Ishikawa (cell line): ENCODE results near the gene CHAT.

Source experiments
- CEBPB ChIP-seq: IDR thresholded peaks from 2 replicates; pipeline ENCODE4 v1.6.1; 2012
- CREB1 ChIP-seq: IDR thresholded peaks from 2 replicates; pipeline ENCODE4 v1.6.1; 2012; ENCODE audit warnings: low read depth
- EGR1 ChIP-seq: IDR thresholded peaks from 2 replicates; pipeline ENCODE4 v1.6.1; 2012
- EP300 ChIP-seq: IDR thresholded peaks from 2 replicates; pipeline ENCODE4 v1.6.1; 2012; ENCODE audit warnings: borderline replicate concordance
- FOXM1 ChIP-seq: IDR thresholded peaks from 2 replicates; pipeline ENCODE4 v1.6.1; 2012; ENCODE audit warnings: low read depth, borderline replicate concordance
- MAX ChIP-seq: IDR thresholded peaks from 2 replicates; pipeline ENCODE4 v1.6.1; 2012
- NFIC ChIP-seq: IDR thresholded peaks from 2 replicates; pipeline ENCODE4 v1.6.1; 2012
- RAD21 ChIP-seq: IDR thresholded peaks from 2 replicates; pipeline ENCODE4 v1.6.1; 2012; ENCODE audit warnings: low read depth
- REST ChIP-seq: IDR thresholded peaks from 2 replicates; pipeline ENCODE4 v1.6.1; 2012; ENCODE audit warnings: low read depth, mild to moderate bottlenecking
- TAF1 ChIP-seq: IDR thresholded peaks from 2 replicates; pipeline ENCODE4 v1.6.1; 2012; ENCODE audit warnings: low read depth, mild to moderate bottlenecking
- TCF12 ChIP-seq: IDR thresholded peaks from 2 replicates; pipeline ENCODE4 v1.6.1; 2012; ENCODE audit warnings: low read depth
- TEAD4 ChIP-seq: IDR thresholded peaks from 2 replicates; pipeline ENCODE4 v1.6.1; 2012
- USF1 ChIP-seq: IDR thresholded peaks from 2 replicates; pipeline ENCODE4 v1.6.1; 2012
- YY1 ChIP-seq: IDR thresholded peaks from 2 replicates; pipeline ENCODE4 v1.6.1; 2012; ENCODE audit warnings: low read depth
- ZBTB7A ChIP-seq: IDR thresholded peaks from 2 replicates; pipeline ENCODE4 v1.6.1; 2012; ENCODE audit warnings: low read depth

Gene CHAT

DNA sequence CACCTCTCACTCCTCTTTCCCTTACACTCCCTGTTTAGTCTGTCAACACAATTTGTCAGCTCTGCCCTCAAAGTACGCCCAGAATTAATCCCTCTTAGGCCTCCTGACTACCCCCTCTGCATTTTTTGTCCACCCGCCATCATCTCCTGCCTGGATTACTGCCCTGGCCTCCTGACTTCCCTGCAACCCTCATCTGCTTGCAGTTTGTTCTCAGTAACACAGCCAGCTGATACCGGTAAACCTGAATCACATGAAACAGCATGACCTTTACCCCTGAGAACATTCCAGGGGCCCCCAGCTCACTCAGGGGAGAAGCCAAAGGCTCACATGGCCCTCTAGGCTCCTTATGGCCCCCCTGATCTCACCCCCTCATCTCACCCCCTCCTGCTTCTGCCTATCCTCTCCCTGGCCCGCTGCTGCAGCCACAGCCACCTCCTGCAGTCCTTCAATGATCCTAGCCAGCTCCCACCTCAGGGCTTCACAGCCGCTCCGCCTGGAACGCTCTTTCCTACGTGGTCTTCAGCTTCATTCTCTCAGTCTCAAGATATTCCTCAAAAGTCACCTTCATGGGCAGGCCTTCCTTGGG, 74.5 kb downstream of the CHAT start:
- TF ChIP-seq CREB1 (no peak), FOXM1 (no peak), RAD21 (no peak), EP300 (no peak), USF1 (no peak), TCF12 (no peak), EGR1 (no peak), MAX (no peak), YY1 (no peak), REST (no peak), CEBPB (no peak)

DNA sequence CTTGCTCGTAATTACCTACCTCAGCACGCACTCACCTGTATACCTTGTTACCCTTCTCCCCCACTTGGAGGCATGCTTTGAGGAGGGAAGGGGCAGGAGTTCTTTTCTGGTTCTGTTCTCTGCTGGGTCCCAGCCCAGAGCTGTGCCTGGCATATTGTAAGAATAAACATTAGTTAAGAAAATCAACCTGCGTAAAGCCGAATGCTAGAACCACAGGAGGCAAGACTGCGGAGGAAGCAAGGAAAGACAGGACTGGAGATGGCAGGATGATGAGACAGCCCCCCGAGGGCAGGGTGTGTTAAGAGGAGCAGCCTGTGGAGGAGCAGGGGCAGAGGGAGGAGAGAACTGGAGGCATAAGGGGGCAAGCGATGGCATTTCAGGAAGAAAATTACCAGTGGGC, 75.1 kb downstream of the CHAT start:
- no peak for TF ChIP-seq FOXM1
- TF ChIP-seq EP300, result no peak
- no peak for TF ChIP-seq TCF12
- no peak for TF ChIP-seq CREB1
- TF ChIP-seq TAF1, result no peak
- no peak for TF ChIP-seq CEBPB
- no peak for TF ChIP-seq YY1
- no peak for TF ChIP-seq TEAD4
- TF ChIP-seq ZBTB7A, result no peak

DNA sequence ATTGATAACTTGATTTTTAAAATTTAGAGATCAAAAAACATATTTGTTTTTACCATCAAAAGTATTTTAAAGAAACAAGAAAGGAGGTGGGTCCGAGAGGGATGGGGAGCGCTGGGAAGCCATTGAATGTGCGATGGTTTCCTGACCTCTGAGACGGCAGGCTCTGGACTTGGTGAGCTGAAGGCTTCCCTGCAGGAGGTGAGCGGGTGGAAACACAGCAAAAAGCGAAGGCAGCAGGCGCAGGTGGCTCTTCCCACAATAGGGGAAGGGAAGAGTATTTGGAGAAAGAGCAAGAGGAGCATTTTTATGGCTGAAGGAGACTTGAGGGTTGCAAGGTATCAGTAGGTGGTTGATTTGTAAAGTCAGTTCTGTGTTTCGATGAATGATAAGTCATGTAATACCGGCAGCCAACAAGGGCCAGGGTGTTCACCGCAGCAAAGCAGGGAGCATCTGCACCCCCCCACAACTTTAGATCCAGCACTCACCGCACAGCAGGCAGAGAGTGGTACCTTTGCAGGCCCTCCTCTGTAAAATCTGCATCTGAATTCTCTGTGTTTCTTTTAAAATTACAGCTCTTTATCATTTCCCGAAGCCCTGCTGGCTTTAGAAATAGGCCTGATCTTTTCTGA, 76.2 kb downstream of the CHAT start:
- TF ChIP-seq NFIC, result no peak
- TF ChIP-seq TEAD4, result no peak
- no peak for TF ChIP-seq ZBTB7A
- TF ChIP-seq FOXM1, result no peak
- TF ChIP-seq USF1, result no peak

GRCh38 chr10:49690698-49691356, 77.0 kb downstream of the CHAT start:
- TF ChIP-seq EGR1 (no peak), FOXM1 (no peak), ZBTB7A (no peak), REST (no peak), USF1 (no peak), NFIC (no peak), CEBPB (no peak), TEAD4 (no peak), TCF12 (no peak), EP300 (no peak), CREB1 (no peak), YY1 (no peak), TAF1 (no peak), RAD21 (no peak), MAX (no peak)

- TF ChIP-seq NFIC, result no peak
Observed at GRCh38 chr10:49691588-49691987, 77.8 kb downstream of the CHAT start.

GRCh38 chr10:49694466-49694865, 80.6 kb downstream of the CHAT start:
- TF ChIP-seq EP300 (no peak), REST (no peak), EGR1 (no peak), TAF1 (no peak), TEAD4 (no peak), ZBTB7A (no peak), TCF12 (no peak), FOXM1 (no peak), RAD21 (no peak), MAX (no peak), USF1 (no peak), NFIC (no peak), CEBPB (no peak), YY1 (no peak)
